CD4-positive, alpha-beta T cell treated with Interleukin-21 for 1 hour (primary cell): ENCODE data around the gene CD22.
"Not testable (repeated sequence)": the region's sequence is repeated elsewhere in the genome, so short reads cannot be mapped to it uniquely, and the experiment has no call there.

ENCODE experiments used
- DNase-seq: peaks from one replicate; pipeline ENCODE4 v3.0.0-alpha.2; 2020

Gene CD22

DNA sequence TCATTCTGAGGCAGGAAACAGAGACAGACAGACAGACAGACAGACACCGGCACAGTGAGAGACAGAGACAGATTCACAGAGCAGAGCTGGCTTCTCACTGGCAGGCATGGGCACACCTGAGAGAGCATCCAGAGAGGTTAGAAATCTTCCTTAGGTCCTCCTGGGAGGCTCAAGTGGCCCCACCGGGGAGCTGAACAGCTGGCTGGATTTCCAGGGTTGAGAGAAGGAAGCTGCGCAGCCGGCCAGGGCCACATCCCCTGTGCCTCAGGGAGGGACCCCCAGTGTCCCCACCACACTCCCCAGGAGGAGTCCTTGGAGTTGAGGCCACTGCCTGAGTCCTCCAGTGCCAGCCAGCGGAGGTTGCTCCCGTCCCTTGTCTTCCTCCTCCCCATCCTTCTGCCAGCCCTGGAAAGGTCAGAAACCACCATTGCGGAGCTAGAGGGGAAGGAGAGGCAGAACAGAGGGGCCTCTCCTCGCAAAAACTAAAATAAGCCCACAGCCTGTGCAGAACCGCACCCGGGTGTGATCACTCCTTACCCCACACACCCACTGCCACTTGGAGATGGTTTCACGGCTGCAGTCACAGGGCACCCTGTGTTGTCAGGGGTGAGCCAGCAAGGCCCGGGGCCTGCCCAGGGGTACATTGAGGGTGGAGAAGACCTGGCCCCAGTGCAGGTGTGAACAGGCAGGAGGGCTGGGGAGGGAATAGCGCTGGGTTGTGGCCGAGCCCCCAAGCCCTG, 33.4 kb downstream of the CD22 start:
- DNase-seq = no peak

DNA sequence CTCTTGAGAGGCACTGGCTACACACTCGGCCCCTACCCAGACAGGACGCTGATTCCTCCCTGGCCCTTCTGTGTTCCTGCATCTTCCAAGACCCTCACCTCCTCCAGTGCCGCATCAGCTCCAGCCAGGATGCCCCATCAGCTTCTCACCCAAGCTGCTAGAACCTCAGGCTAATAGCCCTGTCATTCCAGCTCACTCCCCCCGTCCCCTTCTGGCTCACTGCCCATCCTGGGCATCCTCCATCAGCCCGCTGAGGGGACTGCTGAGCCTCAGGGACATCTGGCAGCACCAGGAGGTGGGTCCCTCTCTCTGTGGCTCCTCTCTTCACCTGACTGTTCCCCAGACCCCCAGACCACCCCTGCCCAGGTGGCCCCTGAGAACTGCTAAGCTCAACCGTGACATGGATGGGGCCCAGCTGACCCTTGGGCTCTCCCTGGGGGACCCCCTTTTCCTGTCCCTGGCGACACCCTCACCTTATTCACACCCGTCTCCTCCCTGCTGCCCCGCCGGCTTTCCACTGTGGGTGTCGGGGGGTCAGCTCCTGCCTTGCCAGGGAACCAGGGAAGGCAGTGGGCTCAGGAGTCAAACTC, 34.1 kb downstream of the CD22 start:
- no peak for DNase-seq

DNA sequence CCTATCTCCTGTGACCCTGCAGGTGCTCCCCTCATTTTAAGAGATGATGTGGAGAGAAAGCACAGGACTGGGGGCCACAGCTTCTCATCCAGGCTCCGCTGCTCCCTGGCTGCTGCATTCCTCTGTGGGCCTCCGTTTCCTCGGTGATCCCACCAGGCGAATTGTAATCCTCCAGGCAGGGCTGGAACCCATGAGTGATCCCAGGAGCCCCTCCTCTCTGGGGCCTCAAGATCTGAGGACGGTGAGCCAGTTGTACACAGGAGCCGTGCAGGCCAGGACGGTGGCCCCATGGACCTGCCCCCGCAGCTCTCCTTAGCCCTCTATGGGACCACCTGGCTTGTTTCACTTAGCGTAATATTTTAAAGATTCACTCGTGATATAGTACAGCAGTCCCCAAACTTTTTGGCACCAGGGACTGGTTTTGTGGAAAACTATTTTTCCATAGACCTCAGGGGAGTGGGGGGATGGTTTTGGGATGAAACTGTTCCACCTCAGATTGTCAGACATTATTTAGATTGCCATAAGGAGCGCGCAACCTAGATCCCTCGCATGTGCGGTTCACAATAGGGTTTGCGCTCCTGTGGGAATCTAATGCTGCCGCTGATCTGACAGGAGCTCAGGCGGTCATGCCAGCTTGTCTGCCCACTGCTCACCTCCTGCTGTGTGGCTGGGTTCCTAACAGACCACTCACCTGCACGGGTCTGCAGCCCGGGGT, 34.9 kb downstream of the CD22 start:
- no peak for DNase-seq

DNA sequence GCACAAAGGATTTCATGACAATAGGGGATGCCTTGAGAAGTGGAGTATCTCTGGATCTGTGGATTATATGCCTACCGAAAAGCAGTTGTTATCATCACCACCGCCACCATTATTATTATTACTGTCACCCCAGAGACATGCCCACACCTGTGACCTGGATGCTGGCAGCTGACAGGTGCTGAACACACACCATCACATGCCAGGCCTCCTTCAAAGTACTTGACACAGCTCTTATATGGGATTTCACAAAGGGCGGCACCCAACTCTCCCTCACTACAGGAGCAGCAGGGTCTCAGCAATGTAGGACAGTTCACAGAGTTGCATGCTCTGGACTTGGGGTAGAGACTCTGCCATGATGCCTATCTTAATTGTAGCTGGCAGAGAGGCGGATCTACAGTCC, 36.3 kb downstream of the CD22 start:
- no peak for DNase-seq

DNA sequence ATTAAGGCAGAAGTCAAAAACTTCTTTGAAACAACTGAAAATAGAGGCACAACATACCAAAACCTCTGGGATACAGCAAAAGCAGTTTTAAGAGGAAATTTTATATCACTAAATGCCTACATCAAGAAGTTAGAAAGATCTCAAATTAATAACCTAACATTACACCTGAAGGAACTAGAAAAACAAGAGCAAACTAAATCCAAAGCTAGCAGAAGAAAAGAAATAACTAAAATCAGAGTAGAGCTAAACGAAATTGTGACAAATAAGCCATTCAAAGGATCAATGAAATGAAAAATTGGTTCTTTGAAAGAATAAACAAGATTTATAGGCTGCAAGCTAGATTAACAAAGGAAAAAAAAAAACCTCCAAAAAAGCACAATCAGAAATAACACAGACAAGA, 39.4 kb downstream of the CD22 start:
- no peak for DNase-seq

DNA sequence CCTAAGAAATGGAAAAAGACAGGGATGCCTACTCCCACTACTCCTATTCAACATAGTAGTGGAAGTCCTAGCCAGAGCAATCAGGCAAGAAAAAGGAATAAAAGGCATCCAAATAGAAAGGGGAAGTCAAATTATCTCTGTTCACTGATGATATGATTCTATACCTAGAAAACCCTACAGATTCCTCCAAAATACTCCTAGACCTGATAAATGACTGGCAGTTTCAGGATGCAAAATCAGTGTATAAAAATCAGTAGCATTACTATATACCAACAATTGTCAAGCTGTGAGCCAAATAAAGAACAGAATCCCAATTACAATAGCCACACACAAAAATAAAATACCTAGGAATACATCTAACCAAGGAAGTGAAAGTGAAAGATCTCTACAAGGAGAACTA, 40.5 kb downstream of the CD22 start:
- DNase-seq = no peak

DNA sequence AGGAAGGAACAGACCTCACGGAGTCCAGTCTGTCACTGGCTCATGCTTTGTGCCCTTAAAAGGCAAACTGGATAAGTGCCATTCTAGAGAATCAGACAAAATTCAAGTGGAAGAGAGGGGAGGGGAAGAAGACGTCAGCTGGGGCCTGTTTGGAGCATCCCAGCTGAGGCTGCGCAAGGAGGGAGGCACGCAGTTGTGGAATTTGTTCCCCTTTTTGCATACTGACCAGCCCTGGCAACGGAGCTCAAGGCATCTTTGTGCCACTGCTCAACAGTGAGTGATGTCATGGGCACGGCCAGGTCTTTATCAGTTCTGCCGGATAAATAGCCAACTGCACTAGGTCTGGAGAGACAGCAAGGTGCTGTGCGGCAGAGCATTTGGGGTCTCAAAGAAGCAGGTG, 41.7 kb downstream of the CD22 start, which contains the start of gene GPR42:
GPR42 (plus strand) TSS at position 347 of the 400 bp plus-strand sequence. CDS start 292 bp downstream, outside the sequence.
- no peak for DNase-seq

DNA sequence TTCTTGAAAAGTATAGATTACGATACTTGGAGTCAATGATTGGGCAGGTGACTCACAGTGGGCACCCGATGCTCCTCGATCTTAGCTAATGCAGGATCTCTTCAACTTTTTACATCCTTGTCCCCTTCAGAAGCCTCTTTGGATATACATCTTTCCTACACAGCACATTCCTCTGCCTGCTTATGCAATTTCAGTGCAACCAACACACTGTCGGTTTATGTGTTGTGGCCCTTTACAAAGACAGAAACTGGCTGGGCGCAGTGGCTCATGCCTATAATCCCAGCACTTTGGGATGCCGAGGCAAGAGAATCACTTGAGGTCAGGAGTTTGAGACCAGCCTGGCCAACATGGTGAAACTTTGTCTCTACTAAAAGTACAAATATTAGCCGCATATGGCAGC, 44.5 kb downstream of the CD22 start:
- DNase-seq = no peak

DNA sequence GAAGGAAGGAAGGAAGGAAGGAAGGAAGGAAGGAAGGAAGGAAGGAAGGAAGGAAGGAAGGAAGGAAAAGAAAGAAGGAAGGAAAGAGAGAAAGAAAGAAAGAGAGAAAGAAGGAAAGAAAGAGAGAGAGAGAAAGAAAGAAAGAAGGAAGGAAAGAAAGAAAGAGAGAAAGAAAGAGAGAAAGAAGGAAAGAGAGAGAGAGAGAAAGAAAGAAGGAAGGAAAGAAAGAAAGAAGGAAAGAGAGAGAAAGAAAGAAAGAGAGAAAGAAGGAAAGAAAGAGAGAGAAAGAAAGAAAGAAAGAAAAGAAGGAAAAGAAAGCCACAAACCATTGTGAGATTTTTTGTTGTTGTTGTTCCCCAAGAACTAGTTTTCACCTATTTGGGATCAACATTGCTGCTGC, 45.0 kb downstream of the CD22 start:
- not testable (repeated sequence) for DNase-seq

DNA sequence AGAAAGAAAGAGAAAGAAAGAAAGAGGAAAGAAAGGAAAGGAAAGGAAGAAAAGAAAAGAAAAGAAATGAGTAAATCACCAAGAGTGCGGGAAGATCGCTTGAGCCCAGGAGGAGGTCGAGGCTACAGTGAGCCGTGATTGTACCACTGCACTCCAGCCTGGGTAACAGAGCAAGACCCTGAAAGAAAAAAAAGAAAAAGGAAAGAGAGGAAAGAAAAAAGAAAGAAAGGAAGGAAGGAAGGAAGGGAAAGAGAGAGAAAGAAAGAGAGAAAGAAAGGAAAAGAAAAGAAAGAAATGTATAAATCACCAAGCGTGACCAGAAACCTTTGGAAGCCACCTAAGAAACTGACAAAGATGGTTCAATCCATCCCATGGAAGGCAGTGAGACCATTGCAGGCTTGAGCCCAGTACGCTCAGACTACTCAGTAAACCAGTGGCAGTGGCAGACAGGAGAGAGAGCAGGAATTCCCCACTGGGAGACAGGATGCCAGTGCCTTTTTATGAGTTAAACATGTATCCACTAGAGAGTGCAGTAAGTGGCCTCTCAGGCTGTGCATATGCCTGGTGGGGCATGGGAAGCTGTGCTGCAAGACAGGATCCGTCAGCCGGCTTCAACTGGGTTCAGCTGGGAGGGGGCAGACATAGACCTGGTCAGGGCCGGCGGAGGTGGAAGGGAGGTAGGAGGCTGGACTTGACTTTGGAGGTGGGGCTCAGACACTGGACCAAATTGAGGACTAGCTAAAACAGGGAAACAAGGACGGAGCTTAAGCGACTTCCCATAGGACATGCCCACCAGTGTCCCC, 46.7 kb downstream of the CD22 start:
- DNase-seq = no peak

DNA sequence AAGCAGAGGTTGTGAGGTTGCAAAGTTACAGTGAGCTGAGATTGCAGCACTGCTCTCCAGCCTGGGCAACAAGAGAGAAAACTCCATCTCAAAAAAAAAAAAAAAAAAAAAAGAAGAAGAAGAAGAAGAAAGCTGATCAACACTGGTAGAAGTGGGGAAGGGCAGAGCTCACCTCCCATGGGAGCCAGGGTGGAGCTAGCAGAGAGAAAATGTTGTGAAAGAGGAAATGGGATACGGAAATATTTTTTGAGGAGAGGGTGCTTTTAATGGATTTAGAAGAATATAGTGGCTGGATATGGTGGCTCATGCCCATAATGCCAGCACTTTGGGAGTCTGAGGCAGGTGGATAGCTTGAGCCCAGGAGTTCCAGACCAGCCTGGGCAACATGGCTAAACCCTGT, 48.7 kb downstream of the CD22 start:
- DNase-seq = no peak

DNA sequence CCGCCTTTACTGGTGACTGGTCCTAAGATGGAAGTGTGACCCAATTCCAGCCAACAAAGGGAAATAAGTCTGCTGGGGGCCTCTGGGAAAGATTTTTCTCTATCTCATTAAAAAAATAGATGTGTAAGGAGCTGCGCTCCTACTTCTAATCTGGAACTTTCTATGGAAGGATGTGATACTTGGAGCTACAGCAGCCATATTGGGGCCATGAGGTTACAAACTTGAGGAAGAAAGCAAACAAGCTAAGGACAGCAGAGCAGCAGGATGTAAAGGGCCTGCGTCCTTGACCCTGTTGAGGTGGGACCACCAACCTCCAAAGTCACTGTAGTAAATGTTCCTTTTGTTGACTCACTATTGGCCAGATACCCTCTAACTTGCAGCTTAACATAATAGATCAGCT, 49.4 kb downstream of the CD22 start:
- DNase-seq = no peak

DNA sequence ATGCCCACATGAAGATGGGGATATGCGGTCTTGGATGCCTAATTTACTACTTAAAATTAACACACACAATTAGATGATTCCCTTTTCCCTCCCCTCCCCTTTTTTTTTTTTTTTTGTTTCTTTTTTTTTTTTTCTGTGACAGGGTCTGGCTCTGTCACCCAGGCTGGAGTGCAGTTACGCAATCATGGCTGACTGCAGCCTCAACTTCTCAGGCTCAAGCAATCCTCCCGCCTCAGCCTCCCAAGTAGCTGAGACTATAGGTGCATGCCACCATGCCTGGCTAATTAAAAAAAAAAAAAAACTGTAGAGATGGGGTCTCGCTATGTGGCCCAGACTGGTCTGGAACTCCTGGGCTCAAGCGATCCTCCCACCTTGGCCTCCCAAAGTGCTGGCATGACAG, 50.6 kb downstream of the CD22 start:
- not testable (repeated sequence) for DNase-seq

DNA sequence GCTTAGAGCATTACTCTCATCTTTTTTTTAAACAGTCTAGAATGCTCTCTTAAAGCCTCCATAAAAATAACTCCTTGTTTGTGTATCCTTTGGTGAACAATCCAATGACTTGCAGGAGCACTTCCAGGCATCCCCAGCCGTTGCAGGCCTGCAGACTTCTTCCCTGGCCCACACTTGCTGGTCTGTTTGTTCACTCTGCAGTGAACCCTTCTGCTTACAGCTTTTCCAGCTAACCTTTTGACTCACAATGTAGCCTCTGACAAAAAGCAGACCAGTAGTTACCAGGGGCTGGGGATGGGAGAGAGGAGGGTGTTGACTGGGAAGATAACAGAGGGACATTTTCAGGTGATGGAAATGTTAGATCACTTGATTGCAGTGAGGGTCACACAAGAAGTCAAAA, 51.0 kb downstream of the CD22 start:
- no peak for DNase-seq

DNA sequence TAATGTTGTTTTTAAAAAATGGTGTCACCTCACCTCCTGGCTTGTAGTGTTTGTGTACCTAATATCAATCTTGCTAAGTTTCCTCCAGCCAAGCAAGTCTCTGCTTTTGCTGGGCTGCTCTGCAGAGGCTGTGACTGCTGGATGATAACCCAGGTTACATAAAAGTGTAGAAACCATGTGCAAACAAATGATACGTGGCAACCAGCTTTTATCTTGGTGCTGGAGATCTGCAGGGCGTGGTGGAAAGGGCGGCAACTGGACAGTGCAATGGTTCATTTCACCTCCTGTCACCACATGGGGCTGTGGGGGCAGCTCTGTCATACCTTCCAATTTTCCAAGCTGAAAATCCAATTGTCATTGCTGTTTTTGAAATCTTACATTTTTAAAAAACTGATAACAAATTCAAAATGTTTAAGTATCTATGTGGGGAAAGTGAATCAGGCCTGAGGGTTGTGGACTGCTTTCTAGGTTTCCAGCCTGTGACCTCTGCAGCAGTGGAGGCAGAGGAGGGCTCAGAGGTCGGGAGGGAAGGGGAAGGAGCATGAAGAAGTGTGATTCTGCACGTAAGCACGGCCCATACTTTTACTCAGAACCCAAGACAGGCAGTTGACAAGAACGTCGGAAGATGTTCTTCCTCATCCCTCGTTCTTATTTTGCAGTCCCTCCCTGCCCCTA, 51.6 kb downstream of the CD22 start:
- no peak for DNase-seq

DNA sequence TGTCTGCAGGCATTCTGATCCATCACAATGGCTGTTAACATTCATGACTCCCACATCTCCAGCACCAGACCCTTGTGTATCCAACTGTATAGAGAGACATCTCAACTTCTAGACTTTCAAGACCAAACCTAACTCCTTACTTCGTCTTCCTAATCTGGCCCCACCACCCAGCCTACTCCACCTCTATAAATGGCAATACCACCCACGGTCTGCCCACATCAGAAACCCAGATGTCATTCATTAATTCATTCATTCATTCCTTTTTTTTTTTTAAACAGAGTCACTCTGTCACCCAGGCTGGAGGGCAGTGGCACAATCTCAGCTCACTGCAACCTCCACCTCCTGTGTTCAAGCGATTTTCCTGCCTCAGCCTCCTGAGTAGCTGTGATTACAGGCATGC, 52.3 kb downstream of the CD22 start:
- no peak for DNase-seq

DNA sequence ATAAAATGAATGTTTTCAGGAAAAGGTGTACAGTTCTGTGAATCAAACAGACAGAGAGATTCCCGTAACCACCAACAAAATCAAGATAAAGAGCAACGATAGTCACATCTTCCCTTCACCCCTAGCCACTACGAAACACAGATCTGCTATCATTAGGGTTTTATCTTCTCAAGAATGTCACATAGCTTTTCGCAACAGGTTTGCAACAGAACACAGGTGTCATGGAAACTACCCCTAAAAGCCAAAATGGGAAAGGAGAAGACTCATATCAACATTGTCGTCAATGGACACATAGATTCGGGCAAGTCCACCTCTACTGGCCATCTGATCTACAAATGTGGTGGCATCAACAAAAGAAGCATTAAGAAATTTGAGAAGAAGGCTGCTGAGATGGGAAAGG, 52.9 kb downstream of the CD22 start:
- DNase-seq = no peak

DNA sequence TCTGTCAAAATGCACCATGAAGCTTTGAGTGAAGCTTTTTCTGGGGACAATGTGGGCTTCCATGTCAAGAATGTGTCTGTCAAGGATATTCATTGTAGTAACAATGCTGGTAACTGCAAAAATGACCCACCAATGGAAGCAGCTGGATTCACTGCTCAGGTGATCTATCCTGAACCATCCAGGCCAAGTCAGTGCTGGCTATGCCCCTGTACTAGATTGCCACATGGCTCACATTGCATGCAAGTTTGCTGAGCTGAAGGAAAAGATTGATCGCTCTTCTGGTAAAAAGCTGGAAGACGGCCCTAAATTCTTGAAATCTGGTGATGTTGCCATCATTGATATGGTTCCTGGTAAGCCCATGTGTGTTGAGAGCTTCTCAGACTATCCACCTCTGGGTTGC, 54.5 kb downstream of the CD22 start:
- DNase-seq = no peak

DNA sequence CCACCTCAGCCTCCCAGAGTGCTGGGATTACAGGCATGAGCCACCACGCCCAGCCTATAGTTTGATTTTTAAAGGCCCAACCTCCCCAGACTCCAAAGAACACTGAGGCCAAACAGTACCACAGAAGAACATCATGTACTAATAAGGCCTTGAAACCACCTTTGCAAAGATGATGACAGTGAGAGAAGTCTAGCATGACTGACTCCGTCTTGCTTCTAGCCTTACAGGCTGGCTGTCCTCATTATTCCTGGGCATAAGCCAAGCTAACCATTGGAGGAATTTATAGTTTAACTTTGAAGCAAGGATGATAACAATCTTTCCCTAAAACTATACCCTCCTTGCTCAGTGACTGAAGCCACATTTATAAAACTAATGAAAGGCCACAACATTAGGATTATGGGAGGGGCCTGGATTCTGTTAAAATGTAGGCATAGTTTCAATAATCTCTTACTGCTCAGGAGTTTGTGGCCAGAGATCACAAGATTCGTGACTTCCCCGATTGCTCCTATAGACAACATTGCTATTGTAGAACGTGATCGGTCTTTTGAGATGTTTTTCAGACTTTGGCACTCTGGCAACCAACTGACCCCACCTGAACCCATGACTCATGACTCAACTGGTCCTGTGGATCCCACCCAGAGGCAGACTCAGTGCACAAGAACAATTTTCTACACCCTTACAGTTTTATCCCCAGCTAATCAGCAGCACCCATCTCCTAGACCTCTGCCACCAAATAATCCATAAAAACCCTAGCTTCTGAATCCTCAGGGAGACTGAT, 59.5 kb downstream of the CD22 start:
- DNase-seq = no peak

DNA sequence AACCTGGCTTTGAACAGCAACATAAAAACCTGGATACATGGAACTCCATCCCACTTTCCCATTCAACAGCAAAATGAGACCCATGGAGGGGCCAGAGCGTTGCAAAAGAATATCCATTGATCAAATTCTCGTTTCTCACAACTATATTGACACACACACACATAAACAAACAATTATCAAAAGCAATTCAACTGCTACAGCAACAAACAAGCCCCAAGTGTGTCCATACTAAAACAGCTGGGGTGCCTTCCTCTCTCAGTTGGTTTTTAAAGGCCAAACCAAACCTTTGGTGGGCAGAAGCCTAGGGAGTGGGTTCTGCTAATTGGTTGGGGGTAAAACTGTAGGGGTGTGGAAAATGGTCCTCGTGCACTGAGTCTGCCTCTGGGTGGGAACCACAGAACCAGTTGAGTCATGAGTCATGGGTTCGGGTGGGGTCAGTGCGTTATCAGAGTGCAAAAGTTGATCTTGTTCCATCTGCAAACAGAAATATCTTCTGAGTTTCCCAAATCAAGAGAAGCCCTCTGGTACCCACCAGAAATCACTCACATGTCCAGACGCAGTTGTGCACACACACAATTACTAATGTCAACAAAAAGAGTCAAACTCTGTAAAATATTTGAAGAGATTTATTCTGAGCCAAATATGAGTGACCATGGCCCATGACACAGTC, 60.3 kb downstream of the CD22 start:
- no peak for DNase-seq
